NOMO-1 treated with dmso at 0.1 percent for 144 hours (cell line): Measurements from ENCODE around the gene ANKRD44.
A peak's percentile ranks its signal among the peaks of the same experiment; 100 is the strongest.
"Not testable (repeated sequence)": the region's sequence is repeated elsewhere in the genome, so short reads cannot be mapped to it uniquely, and the experiment has no call there.

Source experiments
- DNase-seq: peaks from one replicate; lab custom pipeline; 2025; ENCODE audit not compliant: unreplicated experiment; lab: John Stamatoyannopoulos, UW

Gene ANKRD44

DNA sequence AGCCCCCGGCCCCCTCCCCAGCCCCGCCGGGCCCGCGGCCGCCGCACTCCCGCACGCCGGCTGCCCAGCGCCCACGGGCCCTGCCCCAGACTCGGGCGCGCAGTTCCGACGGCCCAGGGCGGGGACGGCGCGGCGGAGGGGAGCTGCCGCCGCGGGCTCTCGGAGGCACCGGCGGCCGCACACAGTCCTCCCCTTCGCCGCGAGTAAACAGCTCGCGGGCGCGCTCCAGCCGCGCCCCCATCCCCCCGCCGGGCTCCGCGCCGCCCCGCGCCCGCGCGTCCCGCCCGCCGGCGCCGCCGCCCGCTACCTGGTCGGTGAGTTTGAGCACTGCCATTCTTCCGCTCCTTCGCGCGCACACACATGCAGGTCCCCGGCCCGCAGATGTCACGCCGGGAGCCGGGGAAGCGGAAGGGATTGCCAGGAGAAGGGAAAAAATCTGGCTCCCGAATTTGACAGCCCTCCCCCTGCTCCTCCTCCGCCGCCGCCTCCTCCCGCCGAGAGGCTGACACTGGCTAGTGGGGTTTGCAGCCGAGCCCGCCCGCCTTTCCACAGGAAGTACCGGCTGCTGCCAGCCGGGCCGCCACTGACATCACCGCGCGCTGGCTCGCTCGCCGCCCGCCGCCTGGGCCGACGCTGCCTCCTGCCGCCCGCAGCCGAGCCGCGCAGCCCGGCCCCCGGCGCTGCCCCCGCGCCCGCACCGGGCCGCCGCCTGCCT, at the start of gene ANKRD44:
ANKRD44 (minus strand) TSS at position 510 of the 715 bp plus-strand sequence; CDS start at position 334, 176 bp downstream.
- peak; percentile 90 for DNase-seq

GRCh38 chr2:197359859-197360258, 49.3 kb upstream of the ANKRD44 start:
- no peak for DNase-seq

DNA sequence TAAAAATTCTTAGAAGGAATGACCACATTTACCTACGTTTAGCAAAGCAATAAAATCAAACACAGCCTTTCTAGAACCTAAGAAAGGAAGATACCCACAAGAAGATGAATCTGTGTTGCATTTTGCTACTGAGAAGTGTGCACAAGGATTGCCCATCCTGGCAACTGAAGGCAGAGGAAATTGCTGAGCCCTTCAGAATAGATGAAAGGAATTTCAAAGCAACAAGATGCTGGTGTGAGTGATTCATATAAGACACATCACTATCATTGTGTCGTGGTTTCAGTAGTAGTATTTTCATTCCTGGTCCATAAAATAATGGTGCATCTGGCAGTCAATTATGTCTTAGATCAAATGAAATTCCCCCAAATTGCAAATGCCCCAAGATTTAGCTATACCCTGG, 48.4 kb upstream of the ANKRD44 start:
- DNase-seq: no peak

- DNase-seq: no peak
Measured at GRCh38 chr2:197357986-197358385, 47.4 kb upstream of the ANKRD44 start.

DNA sequence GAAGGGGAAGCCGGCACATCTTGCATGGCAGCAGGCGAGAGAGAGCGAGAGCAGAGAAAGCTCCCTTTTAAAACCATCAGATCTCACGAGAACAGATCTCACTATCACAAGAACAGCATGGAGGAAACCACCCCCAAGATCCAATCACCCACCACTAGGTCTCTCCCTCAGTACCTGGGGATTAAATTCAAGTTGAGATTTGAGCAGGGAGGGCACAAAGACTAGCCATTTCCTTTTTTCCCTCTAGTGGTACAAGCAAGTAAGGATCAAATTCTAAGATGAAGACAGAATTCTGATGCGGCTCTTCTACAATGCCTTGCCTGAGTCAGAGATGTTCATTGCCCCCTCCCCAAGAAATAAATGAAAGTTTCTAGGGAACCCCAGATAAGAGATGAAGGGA, 45.6 kb upstream of the ANKRD44 start:
- no peak for DNase-seq

DNA sequence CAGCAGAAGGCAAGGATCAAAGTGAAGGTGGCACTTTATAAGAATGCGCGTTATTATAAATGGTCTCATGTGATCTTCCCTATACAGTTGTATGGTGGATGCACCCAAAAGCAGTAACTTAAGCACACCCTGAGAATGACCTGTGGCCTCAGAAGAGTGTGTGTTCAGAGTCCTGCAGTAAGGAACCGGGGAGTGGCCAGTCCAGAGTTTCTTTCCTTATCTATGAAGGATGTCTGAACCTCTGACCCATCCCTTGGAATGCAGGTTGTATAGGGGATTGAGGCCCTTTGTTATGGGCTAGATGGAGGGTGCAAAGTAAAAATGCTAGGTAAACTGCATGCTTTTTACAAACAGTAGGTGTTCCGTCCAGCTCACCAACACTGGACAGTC, 43.6 kb upstream of the ANKRD44 start:
- DNase-seq: no peak

DNA sequence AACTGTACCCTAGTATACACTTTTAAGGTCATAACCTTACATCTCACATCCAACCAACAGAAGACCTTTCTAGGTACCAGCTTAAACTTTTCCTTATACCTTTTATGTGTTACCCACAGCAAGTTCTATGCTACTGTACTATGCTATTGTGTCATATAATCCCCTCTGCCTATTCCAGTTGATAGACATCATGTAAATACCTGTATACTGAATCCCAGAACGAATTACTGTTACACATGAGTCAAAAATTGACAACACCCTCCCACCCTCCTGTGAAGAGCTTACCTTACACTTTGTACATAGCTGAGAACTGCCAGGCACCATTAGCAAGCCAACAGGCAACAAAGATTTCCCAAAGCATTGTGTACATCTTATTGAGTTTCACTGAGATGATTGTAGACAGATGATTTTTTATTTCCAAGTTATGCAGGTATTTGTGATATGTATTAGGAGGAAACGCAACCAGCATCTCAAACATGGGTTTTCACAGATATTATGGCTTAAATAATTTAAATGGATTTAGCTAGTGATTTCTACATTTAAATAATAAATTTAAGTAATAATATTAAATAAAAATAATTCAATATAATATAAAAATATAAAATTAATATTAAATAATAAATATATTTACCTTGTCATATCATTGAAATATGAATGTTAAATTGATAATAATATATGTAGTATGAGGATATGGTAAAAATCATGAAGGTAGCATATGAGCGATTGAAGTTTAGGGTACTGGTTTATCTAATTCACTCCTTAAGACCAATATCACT, 43.0 kb upstream of the ANKRD44 start:
- DNase-seq: no peak

GRCh38 chr2:197349699-197350098, 39.1 kb upstream of the ANKRD44 start:
- no peak for DNase-seq

DNA sequence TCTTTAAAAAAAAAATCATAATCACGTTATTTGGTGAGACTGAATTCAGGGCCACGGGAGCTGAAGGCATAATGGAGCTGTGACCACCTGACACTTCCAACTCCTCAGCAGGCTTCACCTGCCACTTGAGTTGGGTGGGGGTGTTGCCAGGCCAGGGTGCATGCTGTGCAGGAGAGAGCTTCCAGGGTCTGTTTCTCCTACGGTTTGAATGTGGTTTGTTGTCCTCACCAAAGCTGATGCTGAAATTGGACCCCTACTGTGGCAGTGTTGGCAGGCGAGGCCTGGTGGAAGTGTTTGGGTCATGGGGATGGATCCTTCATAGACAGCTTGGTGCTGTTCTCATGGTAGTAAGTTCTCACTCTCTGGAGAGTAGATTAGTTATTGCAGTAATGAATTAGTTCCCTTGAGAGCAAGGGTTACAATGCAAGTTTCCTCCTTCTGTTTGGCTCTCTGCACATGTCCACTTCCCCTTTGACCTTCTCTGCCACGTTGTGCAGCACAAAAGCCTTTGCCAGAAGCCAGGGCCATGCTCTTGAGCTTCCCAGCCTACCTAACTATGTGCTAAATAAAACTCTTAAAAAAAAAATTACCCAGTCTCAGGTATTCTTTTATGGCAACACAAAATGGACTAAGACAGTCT, 38.3 kb upstream of the ANKRD44 start:
- no peak for DNase-seq

- DNase-seq: no peak
Measured at GRCh38 chr2:197345846-197346370, 35.3 kb upstream of the ANKRD44 start.

- not testable (repeated sequence) for DNase-seq
Measured at GRCh38 chr2:197343968-197344367, 33.4 kb upstream of the ANKRD44 start.

GRCh38 chr2:197340591-197340990, 30.0 kb upstream of the ANKRD44 start:
- no peak for DNase-seq

- DNase-seq: no peak
Measured at GRCh38 chr2:197339496-197340220, 29.1 kb upstream of the ANKRD44 start.

DNA sequence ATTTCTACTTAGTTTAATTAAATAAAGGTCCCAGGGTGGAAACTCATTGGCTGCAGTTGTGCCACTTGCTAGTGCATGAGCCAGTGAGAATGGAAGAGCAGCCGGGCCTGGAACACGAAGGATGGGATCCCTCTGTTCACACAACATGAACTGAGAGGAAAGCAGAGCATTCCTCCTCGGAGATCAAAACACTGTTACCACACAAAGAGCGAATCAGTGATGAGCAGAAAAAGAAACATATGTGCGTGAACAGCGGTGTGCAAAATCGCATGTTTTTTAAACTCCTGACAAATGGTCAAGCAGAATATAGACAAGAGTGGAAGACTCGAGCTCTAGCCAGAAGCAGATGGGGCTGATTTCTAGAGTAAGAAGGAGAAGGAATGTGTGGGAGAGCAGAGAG, 28.4 kb upstream of the ANKRD44 start:
- DNase-seq: no peak

- no peak for DNase-seq
Measured at GRCh38 chr2:197332641-197333040, 22.1 kb upstream of the ANKRD44 start.

GRCh38 chr2:197328461-197328860, 17.9 kb upstream of the ANKRD44 start:
- DNase-seq: no peak

- no peak for DNase-seq
Measured at GRCh38 chr2:197327472-197328098, 17.0 kb upstream of the ANKRD44 start.

DNA sequence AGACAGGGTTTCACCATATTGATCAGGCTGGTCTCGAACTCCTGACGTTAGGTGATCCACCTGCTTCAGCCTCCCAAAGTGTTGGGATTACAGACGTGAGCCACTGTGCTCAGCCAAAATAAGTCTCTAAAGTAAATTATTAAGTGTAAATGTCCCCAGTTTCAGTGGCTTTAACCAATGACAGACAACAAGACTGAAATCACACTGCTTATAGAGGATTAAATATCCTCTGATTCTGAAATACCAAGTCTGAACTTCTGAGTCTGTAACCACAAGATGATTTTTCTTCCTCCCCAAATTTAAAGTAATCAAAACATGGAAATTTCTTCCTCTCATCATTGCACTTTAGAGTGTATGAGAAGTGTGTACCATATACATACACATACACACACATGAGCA, 16.5 kb upstream of the ANKRD44 start:
- no peak for DNase-seq

- no peak for DNase-seq
Measured at GRCh38 chr2:197324801-197325200, 14.2 kb upstream of the ANKRD44 start.
